NB4 (cell line): ENCODE measurements around the gene ZNF460.

ENCODE experiments used
- CTCF ChIP-seq: IDR thresholded peaks from one replicate; pipeline ENCODE4 v1.5.1; 2012; ENCODE audit warnings: low read depth, low read length
- MYC ChIP-seq: IDR thresholded peaks from 2 replicates; pipeline ENCODE4 v1.6.1; 2011; ENCODE audit warnings: low read depth, low read length

- TF ChIP-seq MYC (no peak), CTCF (no peak)
Measured at GRCh38 chr19:57342582-57342981, 62.3 kb downstream of the ZNF460 start.
